Progenitor cell of endocrine pancreas (in vitro differentiated cells): ENCODE measurements around the gene JCHAIN. TPM values are rescaled to one million over a fixed set of nuclear protein-coding genes. Genes with fewer than 3 reads are reported as not detected.

Experiments
- DNase-seq: peaks from one replicate; pipeline ENCODE4 v3.0.0; 2021; ENCODE audit warnings: low spot score; ENCODE audit not compliant: unreplicated experiment
- H3K27ac Mint-ChIP-seq: 2 replicates; pipeline ENCODE4 v1.8.0; 2021; ENCODE audit warnings: mild to moderate bottlenecking, moderate library complexity, mixed read lengths
- H3K27me3 Mint-ChIP-seq: 2 replicates; pipeline ENCODE4 v1.8.0; 2021; ENCODE audit warnings: mixed read lengths
- H3K36me3 Mint-ChIP-seq: 2 replicates; pipeline ENCODE4 v1.8.0; 2022; ENCODE audit warnings: mixed read lengths; ENCODE audit not compliant: insufficient read depth
- H3K4me1 Mint-ChIP-seq: 2 replicates; pipeline ENCODE4 v1.8.0; 2021; ENCODE audit warnings: low read depth, mixed read lengths
- H3K4me3 Mint-ChIP-seq: 2 replicates; pipeline ENCODE4 v1.8.0; 2021; ENCODE audit warnings: low read depth, mild to moderate bottlenecking, moderate library complexity, mixed read lengths
- H3K9me3 Mint-ChIP-seq: 2 replicates; pipeline ENCODE4 v1.8.0; 2021; ENCODE audit warnings: low read depth, mixed read lengths
- total RNA-seq: library from RNA; stranded (reverse); gene quantifications from 2 replicates; pipeline ENCODE4 v1.2.1, GENCODE V29; 2021
- TF ChIP-seq, protein P1 (sequence below): fragments of 200-600 bp; sonication (generic); IDR thresholded peaks from one replicate; pipeline ENCODE4 v1.5.0; 2021; ENCODE audit warnings: antibody characterized with exemption, mild to moderate bottlenecking; ENCODE audit not compliant: unreplicated experiment

JCHAIN gene
- total RNA-seq, 1 donor from 2014 or later: not detected

DNA sequence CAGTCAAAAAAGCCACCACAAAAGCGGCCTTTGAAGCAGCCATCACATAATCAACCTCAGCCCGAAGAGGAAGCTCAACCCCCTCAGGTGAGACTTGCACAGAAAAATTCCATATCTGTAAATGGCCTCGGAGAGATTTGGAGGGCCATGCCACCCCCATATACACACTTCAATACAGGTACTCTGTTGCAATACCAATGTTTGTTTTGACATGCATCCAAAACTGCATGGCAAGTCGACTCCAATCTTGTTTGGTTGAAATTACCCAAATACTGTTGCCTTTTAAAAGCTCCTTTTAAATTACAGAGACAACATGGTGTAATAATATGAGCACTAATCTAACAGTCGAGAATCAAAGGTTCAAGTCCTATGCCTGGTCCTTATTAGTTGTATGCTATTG is 31.8 kb downstream of the JCHAIN start:
- no peak for DNase-seq
- H3K36me3 Mint-ChIP-seq: no peaks in the 10 kb centered on the region
- TF ChIP-seq, protein P1, sequence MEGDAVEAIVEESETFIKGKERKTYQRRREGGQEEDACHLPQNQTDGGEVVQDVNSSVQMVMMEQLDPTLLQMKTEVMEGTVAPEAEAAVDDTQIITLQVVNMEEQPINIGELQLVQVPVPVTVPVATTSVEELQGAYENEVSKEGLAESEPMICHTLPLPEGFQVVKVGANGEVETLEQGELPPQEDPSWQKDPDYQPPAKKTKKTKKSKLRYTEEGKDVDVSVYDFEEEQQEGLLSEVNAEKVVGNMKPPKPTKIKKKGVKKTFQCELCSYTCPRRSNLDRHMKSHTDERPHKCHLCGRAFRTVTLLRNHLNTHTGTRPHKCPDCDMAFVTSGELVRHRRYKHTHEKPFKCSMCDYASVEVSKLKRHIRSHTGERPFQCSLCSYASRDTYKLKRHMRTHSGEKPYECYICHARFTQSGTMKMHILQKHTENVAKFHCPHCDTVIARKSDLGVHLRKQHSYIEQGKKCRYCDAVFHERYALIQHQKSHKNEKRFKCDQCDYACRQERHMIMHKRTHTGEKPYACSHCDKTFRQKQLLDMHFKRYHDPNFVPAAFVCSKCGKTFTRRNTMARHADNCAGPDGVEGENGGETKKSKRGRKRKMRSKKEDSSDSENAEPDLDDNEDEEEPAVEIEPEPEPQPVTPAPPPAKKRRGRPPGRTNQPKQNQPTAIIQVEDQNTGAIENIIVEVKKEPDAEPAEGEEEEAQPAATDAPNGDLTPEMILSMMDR: no peak
- no peaks in the 10 kb centered on the region for H3K9me3 Mint-ChIP-seq
- H3K4me1 Mint-ChIP-seq: peaks cover 10% of the 10 kb centered on the region
- no peaks in the 10 kb centered on the region for H3K27me3 Mint-ChIP-seq
- no peak overlapping the region for H3K4me3 Mint-ChIP-seq
- no peak overlapping the region for H3K27ac Mint-ChIP-seq

DNA sequence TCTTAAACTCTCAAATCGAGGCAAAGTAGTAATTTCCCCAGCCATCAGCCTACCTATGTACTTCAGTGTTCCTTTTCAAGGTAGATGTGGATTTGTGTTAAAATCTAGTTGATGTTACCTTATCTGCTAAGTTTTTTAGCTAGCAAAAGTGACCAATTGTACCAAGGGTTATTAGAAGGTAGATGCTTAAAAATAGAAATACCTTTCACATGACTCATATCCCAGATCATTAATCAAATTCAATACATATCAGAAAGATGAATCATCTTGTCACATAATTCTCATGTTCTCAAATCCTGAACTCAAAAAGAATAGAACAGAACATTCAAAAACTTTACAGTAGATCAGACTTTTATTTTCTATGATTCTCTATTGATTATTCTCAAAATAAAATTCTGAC is 34.3 kb downstream of the JCHAIN start:
- no peak overlapping the region for H3K27ac Mint-ChIP-seq

DNA sequence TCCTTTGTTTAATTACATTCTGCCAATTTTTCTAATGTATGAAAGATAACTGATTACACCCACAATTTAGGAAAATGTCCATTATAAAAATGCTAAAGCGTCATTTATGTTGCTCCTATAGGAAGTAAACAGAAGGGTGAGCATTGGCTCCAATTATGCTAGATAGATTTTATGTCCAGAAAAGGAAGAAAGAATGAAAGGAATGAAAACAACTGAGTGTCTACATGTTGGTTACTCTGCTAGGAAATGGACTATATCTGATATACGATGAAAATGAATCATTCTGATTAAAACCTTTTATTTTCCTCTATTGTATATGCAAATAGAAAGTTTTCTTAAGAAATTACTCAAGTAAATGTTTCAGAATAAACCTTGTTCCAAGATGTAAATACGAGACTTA is 36.1 kb downstream of the JCHAIN start:
- TF ChIP-seq, protein P1: no peak
- Mint-ChIP-seq H3K4me1 (peaks cover 6% of the 10 kb centered on the region), H3K4me3 (no peak overlapping the region), H3K27me3 (no peaks in the 10 kb centered on the region), H3K27ac (no peak overlapping the region), H3K36me3 (no peaks in the 10 kb centered on the region), H3K9me3 (peaks cover 2% of the 10 kb centered on the region)
- DNase-seq: no peak

More for the DNA sequence above, 34.3 kb downstream of the JCHAIN start:
- DNase-seq: no peak
- H3K4me1 Mint-ChIP-seq: peaks cover 3% of the 10 kb centered on the region
- no peaks in the 10 kb centered on the region for H3K27me3 Mint-ChIP-seq
- TF ChIP-seq, protein P1: no peak
- no peaks in the 10 kb centered on the region for H3K9me3 Mint-ChIP-seq
- no peak overlapping the region for H3K4me3 Mint-ChIP-seq
- no peaks in the 10 kb centered on the region for H3K36me3 Mint-ChIP-seq

DNA sequence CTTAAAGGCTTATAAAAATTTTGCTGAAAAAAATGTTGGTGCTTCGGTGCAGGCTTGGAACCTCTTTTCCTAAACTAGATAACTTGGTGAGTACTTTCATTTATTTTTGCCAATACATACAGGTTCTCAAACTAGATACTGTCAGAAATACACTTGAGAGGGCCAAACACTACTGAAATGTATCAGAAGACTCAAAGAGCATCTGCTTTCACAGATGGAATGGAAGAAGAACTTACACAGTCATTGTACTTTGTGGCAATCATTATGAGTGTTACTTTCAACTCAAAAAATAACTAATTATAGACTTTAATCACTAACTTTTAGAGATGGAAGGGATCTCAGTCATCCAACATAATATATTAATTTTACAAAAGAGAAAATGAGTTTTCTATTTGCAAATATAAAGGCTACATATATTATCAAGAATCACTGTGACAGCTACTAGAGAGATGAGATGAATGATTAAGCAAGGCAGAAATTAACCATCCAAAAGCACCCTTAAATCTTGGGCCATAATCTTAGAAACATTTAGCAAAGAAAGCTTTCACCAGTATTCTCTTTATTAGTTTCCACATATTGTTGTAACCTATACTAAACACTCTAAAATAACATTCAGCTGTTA is 36.7 kb downstream of the JCHAIN start:
- Mint-ChIP-seq H3K27ac (no peak overlapping the region), H3K27me3 (no peaks in the 10 kb centered on the region), H3K9me3 (peaks cover 2% of the 10 kb centered on the region), H3K4me3 (no peak overlapping the region), H3K4me1 (peaks cover 6% of the 10 kb centered on the region), H3K36me3 (no peaks in the 10 kb centered on the region)
- TF ChIP-seq, protein P1: no peak
- DNase-seq: no peak

DNA sequence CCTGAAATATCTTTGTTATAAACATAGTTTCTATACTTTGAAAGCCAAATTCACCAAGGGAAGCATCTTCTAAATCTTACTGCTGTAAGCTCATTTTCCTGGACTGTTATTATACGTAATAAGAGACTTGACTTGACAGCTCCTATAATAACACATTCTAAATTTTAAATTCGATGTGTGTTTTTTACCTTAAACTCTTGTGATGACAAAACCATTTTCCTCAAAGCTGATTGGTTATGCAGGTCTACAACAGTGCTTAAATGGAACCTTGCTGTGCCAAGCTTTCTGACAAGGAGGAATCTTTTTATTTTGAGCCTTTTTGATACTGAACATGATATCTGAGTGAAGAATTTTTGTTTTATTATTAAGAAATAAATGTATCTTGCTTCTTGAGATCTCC is 37.9 kb downstream of the JCHAIN start, which contains the start of gene ENAM:
ENAM (plus strand) TSS at position 301 of the 400 bp plus-strand sequence. CDS start 757 bp downstream, outside the sequence.
- H3K9me3 Mint-ChIP-seq: peaks cover 2% of the 10 kb centered on the region
- H3K4me3 Mint-ChIP-seq: no peak within 1 kb of the TSS
- H3K4me1 Mint-ChIP-seq: peaks cover 7% of the 10 kb centered on the region
- H3K27ac Mint-ChIP-seq: no peak within 1 kb of the TSS
- TF ChIP-seq, protein P1: no peak
- no peaks in the 10 kb centered on the region for H3K36me3 Mint-ChIP-seq
- no peaks in the 10 kb centered on the region for H3K27me3 Mint-ChIP-seq
- no peak for DNase-seq
